A549 (cell line): ENCODE measurements around the gene CARD8. TPM values are rescaled to one million over a fixed set of nuclear protein-coding genes. Genes with fewer than 3 reads are reported as not detected.

ENCODE experiments used
- ATAC-seq, 2 experiments: fragments of 200-7000 bp in 1 of 2; fragments of >200 bp in 1 of 2; cut with Nextera tagmentation in 1 of 2; cut with Tn5 transposase in 1 of 2; 3 replicates each; pipeline versions ENCODE4 v1.8.0 to v1.9.1; 2018 to 2020; ENCODE audit warnings: mild to moderate bottlenecking in 1 of 2, moderate library complexity in 1 of 2
- CTCF ChIA-PET: fragments of 300-600 bp; sonication (Branson Sonifier 250); formaldehyde crosslinking; extraction: SDS; loops from one replicate; lab custom pipeline; 2021; ENCODE audit warnings: antibody characterized with exemption, inconsistent platforms; lab: Yijun Ruan, JAX
- POLR2A ChIA-PET: fragments of 350-600 bp; formaldehyde crosslinking; extraction: SDS; loops from one replicate; lab custom pipeline; 2021; ENCODE audit warnings: antibody characterized with exemption, inconsistent platforms; lab: Yijun Ruan, JAX
- DNase-seq, 2 experiments: peaks; one replicate each; pipeline versions ENCODE4 v3.0.0 to v3.0.0-alpha.2; 2011 to 2016; ENCODE audit warnings: low read depth in 1 of 2, low spot score in 1 of 2
- FAIRE-seq: peaks from 2 replicates; lab custom pipeline; 2011; peaks lifted over from hg19 to GRCh38; lab: Jason Lieb, UNC
- H3K27ac ChIP-seq, 2 experiments: fragments of >200 bp; sonication (Bioruptor Twin); formaldehyde crosslinking; 3 replicates each; pipeline ENCODE4 v1.5.1; 2016 to 2017
- H3K4me1 ChIP-seq: fragments of >200 bp; sonication (Bioruptor Twin); formaldehyde crosslinking; 3 replicates; pipeline ENCODE4 v1.6.1; 2016
- H3K4me2 ChIP-seq: fragments of >200 bp; sonication (Bioruptor Twin); formaldehyde crosslinking; 3 replicates; pipeline ENCODE4 v1.6.1; 2016
- H3K4me3 ChIP-seq: fragments of >200 bp; sonication (Bioruptor Twin); formaldehyde crosslinking; 3 replicates; pipeline ENCODE4 v1.5.1; 2016
- H3K9me3 ChIP-seq: fragments of >200 bp; sonication (Bioruptor Twin); formaldehyde crosslinking; 3 replicates; pipeline ENCODE4 v1.6.1; 2016
- ATOH8 ChIP-seq: fragments of 250-450 bp; sonication (Bioruptor Pico); IDR thresholded peaks from 2 replicates; pipeline ENCODE4 v1.5.0; 2020; ENCODE audit warnings: low read depth, mild to moderate bottlenecking, moderate library complexity
- BCL3 ChIP-seq: fragments of >200 bp; sonication (Bioruptor Twin); formaldehyde crosslinking; IDR thresholded peaks from 3 replicates; pipeline ENCODE4 v1.6.1; 2016
- CEBPB ChIP-seq, 2 experiments: fragments of >200 bp in 1 of 2; sonication (Bioruptor Twin) in 1 of 2; formaldehyde crosslinking in 1 of 2; IDR thresholded peaks; 2 replicates each; pipeline ENCODE4 v1.6.1; 2012 to 2016
- CHD2 ChIP-seq: fragments of 150-350 bp; IDR thresholded peaks from 2 replicates; pipeline ENCODE4 v1.6.1; 2014; ENCODE audit warnings: low read length; ENCODE audit not compliant: partially characterized antibody
- CHD4 ChIP-seq: fragments of 200-600 bp; sonication (generic); IDR thresholded peaks from 2 replicates; pipeline ENCODE4 v1.6.1; 2016; ENCODE audit warnings: antibody characterized with exemption, mild to moderate bottlenecking, borderline replicate concordance
- EHF ChIP-seq: fragments of 250-450 bp; sonication (Bioruptor Pico); IDR thresholded peaks from 2 replicates; pipeline ENCODE4 v1.5.0; 2020; ENCODE audit warnings: mild to moderate bottlenecking
- EHMT2 ChIP-seq: fragments of 200-600 bp; sonication (generic); IDR thresholded peaks from 2 replicates; pipeline ENCODE4 v1.6.1; 2016; ENCODE audit warnings: antibody characterized with exemption, low read depth, mild to moderate bottlenecking, moderate library complexity
- ESRRA ChIP-seq: fragments of 150-350 bp; IDR thresholded peaks from 2 replicates; pipeline ENCODE4 v1.6.1; 2014; ENCODE audit warnings: mild to moderate bottlenecking, low read length, borderline replicate concordance
- FOSL2 ChIP-seq, 2 experiments: fragments of 450-650 bp in 1 of 2; fragments of >200 bp in 1 of 2; sonication (Bioruptor Twin) in 1 of 2; formaldehyde crosslinking; IDR thresholded peaks; 2 replicates each; pipeline versions ENCODE4 v1.5.0 to v1.6.1; 2016 to 2020; ENCODE audit warnings: mild to moderate bottlenecking in 1 of 2, moderate library complexity in 1 of 2
- HDAC2 ChIP-seq: fragments of 200-600 bp; sonication (generic); IDR thresholded peaks from 2 replicates; pipeline ENCODE4 v1.6.1; 2016
- HMGXB4 ChIP-seq: fragments of 250-450 bp; sonication (Bioruptor Pico); IDR thresholded peaks from 2 replicates; pipeline ENCODE4 v1.5.0; 2021; ENCODE audit warnings: mild to moderate bottlenecking, moderate library complexity, borderline replicate concordance
- HOXA7 ChIP-seq: fragments of 250-450 bp; sonication (Bioruptor Pico); IDR thresholded peaks from 2 replicates; pipeline ENCODE4 v1.5.0; 2020; ENCODE audit warnings: mild to moderate bottlenecking, moderate library complexity
- HOXB5 ChIP-seq: fragments of 250-450 bp; sonication (Bioruptor Pico); IDR thresholded peaks from 2 replicates; pipeline ENCODE4 v1.5.0; 2020; ENCODE audit warnings: mild to moderate bottlenecking, moderate library complexity
- JUN ChIP-seq, 2 experiments: fragments of >200 bp; sonication (Bioruptor Twin); formaldehyde crosslinking; IDR thresholded peaks; 2 replicates in 1 of 2; 3 replicates in 1 of 2; pipeline ENCODE4 v1.6.1; 2016 to 2017
- MAFK ChIP-seq: fragments of 450-650 bp; IDR thresholded peaks from 2 replicates; pipeline ENCODE4 v1.6.1; 2014; ENCODE audit not compliant: partially characterized antibody
- NPAS2 ChIP-seq: fragments of 250-450 bp; sonication (Bioruptor Pico); IDR thresholded peaks from 2 replicates; pipeline ENCODE4 v1.8.0; 2022; ENCODE audit warnings: mild to moderate bottlenecking, moderate library complexity, borderline replicate concordance
- PHF8 ChIP-seq: fragments of 200-600 bp; sonication (generic); IDR thresholded peaks from 2 replicates; pipeline ENCODE4 v1.6.1; 2016; ENCODE audit warnings: low read depth, mild to moderate bottlenecking, antibody characterized with exemption, moderate library complexity, borderline replicate concordance
- POLR2A ChIP-seq: IDR thresholded peaks from 2 replicates; pipeline ENCODE4 v1.6.1; 2012; ENCODE audit warnings: mild to moderate bottlenecking, low read length
- RAD21 ChIP-seq, 2 experiments: fragments of >200 bp in 1 of 2; sonication (Bioruptor Twin) in 1 of 2; formaldehyde crosslinking in 1 of 2; IDR thresholded peaks in 1 of 2; conservative IDR thresholded peaks in 1 of 2; 2 replicates in 1 of 2; 3 replicates in 1 of 2; pipeline ENCODE4 v1.6.1; 2012 to 2018; ENCODE audit warnings: inconsistent platforms in 1 of 2
- RARB ChIP-seq: fragments of 250-450 bp; sonication (Bioruptor Pico); IDR thresholded peaks from 2 replicates; pipeline ENCODE4 v1.8.0; 2021; ENCODE audit warnings: mild to moderate bottlenecking, moderate library complexity
- RFX5 ChIP-seq: fragments of 450-650 bp; IDR thresholded peaks from 2 replicates; pipeline ENCODE4 v1.7.1; 2014; ENCODE audit warnings: antibody characterized with exemption, mild to moderate bottlenecking, moderate library complexity
- RNF2 ChIP-seq: fragments of 200-600 bp; sonication (generic); IDR thresholded peaks from 2 replicates; pipeline ENCODE4 v1.6.1; 2016; ENCODE audit warnings: low read depth, mild to moderate bottlenecking, antibody characterized with exemption, moderate library complexity, borderline replicate concordance
- SMC3 ChIP-seq: fragments of >200 bp; sonication (Bioruptor Twin); formaldehyde crosslinking; IDR thresholded peaks from 3 replicates; pipeline ENCODE4 v1.6.1; 2018; ENCODE audit warnings: inconsistent platforms
- SREBF2 ChIP-seq: fragments of 450-650 bp; IDR thresholded peaks from 2 replicates; pipeline ENCODE4 v1.6.1; 2014; ENCODE audit warnings: mild to moderate bottlenecking, moderate library complexity
- TP53 ChIP-seq: fragments of 250-450 bp; sonication (Bioruptor Pico); IDR thresholded peaks from 2 replicates; pipeline ENCODE4 v1.5.0; 2021; ENCODE audit warnings: mild to moderate bottlenecking, moderate library complexity
- WGBS: methylation state at CpG from one replicate; pipeline ENCODE4 v1.1.6; 2017; ENCODE audit errors: missing lambda C conversion rate; 5-methylcytosine and 5-hydroxymethylcytosine counted together
- polyA plus RNA-seq, 4 experiments: library from polyadenylated mRNA; depleted of rRNA in 3 of 4; stranded (reverse); fragments of >200 nt; fragmentation: RNase III in 1 of 4; extraction: RNeasy Plus Mini Kit Qiagen cat#74134 plus additional on column Dnase treatment in 1 of 4; gene quantifications; 2 replicates in 3 of 4; 3 replicates in 1 of 4; pipeline ENCODE4 v1.2.3, GENCODE V29; 2011 to 2017
- TF ChIP-seq, protein P1 (sequence below): IDR thresholded peaks from 2 replicates; pipeline ENCODE4 v1.6.1; 2012; ENCODE audit warnings: low read depth, borderline replicate concordance
- TF ChIP-seq, protein P2 (sequence below): IDR thresholded peaks from 2 replicates; pipeline ENCODE4 v1.6.1; 2012

The CARD8 gene
- polyA plus RNA-seq, 2 of the 4 experiments (the other 2 are of a cell fraction), result 27.5 to 34.7 TPM

GRCh38 chr19:48239120-48239519 lies 16.6 kb downstream of the CARD8 start:
- Histone ChIP-seq H3K4me3 (no peak overlapping the region), H3K27ac (no peak overlapping the region), H3K9me3 (no peaks in the 10 kb centered on the region), H3K4me1 (peaks cover 4% of the 10 kb centered on the region; the same call in 1 of the 3 replicates), H3K4me2 (no peak overlapping the region)
- WGBS, result 79% methylated on average over 6 of the region's 6 CpGs
- TF ChIP-seq POLR2A (no peak), RARB (CRISPR knock-in tag) (no peak), PHF8 (no peak), EHMT2 (no peak), RAD21 (conservative IDR thresholded peaks at IDR 0.05 in 1 of 2, IDR thresholded peaks at IDR 0.05 in 1 of 2) (no peak), NPAS2 (CRISPR knock-in tag) (no peak), RNF2 (no peak), HMGXB4 (CRISPR knock-in tag) (no peak), RFX5 (no peak), FOSL2 (IDR thresholded peaks at IDR 0.05) (no peak), FOSL2 (CRISPR knock-in tag; IDR thresholded peaks at IDR 0.05) (no peak), HDAC2 (no peak), JUN (IDR thresholded peaks at IDR 0.05) (no peak), BCL3 (no peak), HOXB5 (no peak)
- FAIRE-seq, result no peak
- POLR2A ChIA-PET, result interaction anchor here (1.4 kb wide), 1 partner anchor 35 kb away, joined by 3 read pairs; no protein-coding TSS in a partner anchor
- no peak for DNase-seq
- ATAC-seq, result no peak
- CTCF ChIA-PET, result interaction anchor here (0.6 to 3.6 kb wide), 4 partner anchors 21 to 158 kb away, joined by 3 to 10 read pairs (median 3); no protein-coding TSS in a partner anchor

- DNase-seq (no peak), FAIRE-seq (no peak), ATAC-seq (no peak)
- Histone ChIP-seq H3K4me3 (no peak overlapping the region), H3K27ac (no peak overlapping the region), H3K4me2 (no peak overlapping the region), H3K9me3 (no peaks in the 10 kb centered on the region), H3K4me1 (peaks cover 4% of the 10 kb centered on the region; the same call in 1 of the 3 replicates)
- ChIA-PET CTCF (interaction anchor here (1.6 to 3.6 kb wide), 3 partner anchors 22 to 45 kb away, joined by 3 to 10 read pairs (median 5); no protein-coding TSS in a partner anchor), POLR2A (no interaction called here)
- TF ChIP-seq SMC3 (no peak), CEBPB (IDR thresholded peaks at IDR 0.05) (no peak), CHD4 (no peak), RAD21 (conservative IDR thresholded peaks at IDR 0.05 in 1 of 2, IDR thresholded peaks at IDR 0.05 in 1 of 2) (no peak), HOXA7 (CRISPR knock-in tag) (no peak), ATOH8 (CRISPR knock-in tag) (no peak), CHD2 (no peak), TP53 (CRISPR knock-in tag) (no peak), SREBF2 (no peak), FOSL2 (IDR thresholded peaks at IDR 0.05) (no peak), FOSL2 (CRISPR knock-in tag; IDR thresholded peaks at IDR 0.05) (no peak), EHMT2 (no peak), ESRRA (no peak), MAFK (no peak), EHF (CRISPR knock-in tag) (no peak)
- TF ChIP-seq, protein P1, sequence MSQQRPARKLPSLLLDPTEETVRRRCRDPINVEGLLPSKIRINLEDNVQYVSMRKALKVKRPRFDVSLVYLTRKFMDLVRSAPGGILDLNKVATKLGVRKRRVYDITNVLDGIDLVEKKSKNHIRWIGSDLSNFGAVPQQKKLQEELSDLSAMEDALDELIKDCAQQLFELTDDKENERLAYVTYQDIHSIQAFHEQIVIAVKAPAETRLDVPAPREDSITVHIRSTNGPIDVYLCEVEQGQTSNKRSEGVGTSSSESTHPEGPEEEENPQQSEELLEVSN, result no peak
- TF ChIP-seq, protein P2, sequence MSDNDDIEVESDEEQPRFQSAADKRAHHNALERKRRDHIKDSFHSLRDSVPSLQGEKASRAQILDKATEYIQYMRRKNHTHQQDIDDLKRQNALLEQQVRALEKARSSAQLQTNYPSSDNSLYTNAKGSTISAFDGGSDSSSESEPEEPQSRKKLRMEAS, result no peak
- WGBS, result 77% methylated on average over 3 of the region's 3 CpGs
These were observed 18.7 kb downstream of the CARD8 start for GRCh38 chr19:48237057-48237456.
